OCI-LY1 (cell line): ENCODE results near the gene FCN3.

Experiments used
- CTCF ChIP-seq: fragments of 200-600 bp; sonication (generic), shearing (Covaris generic); IDR thresholded peaks from 2 replicates; pipeline ENCODE4 v1.5.1; 2017; ENCODE audit warnings: mild to moderate bottlenecking, antibody characterized with exemption, low read length, moderate library complexity, mixed read lengths
- EZH2 ChIP-seq: fragments of 200-600 bp; sonication (generic), shearing (Covaris generic); IDR thresholded peaks from 2 replicates; pipeline ENCODE4 v1.8.0; 2017; ENCODE audit warnings: borderline replicate concordance, mixed run types, mild to moderate bottlenecking, antibody characterized with exemption, low read length, moderate library complexity, mixed read lengths

- no peak for TF ChIP-seq CTCF
- TF ChIP-seq EZH2: no peak
These were observed 30.4 kb upstream of the FCN3 start for GRCh38 chr1:27405074-27405473.
